HepG2 (cell line): ENCODE data around the gene HHLA2. TPM values are rescaled to one million over a fixed set of nuclear protein-coding genes. Genes with fewer than 3 reads are reported as not detected.

Experiments
- ATAC-seq: fragments of 200-7000 bp; cut with Tn5 transposase; 3 replicates; pipeline ENCODE4 v1.9.1; 2020; ENCODE audit warnings: mild to moderate bottlenecking, moderate library complexity
- BruUV-seq: library from RNA; stranded (reverse); fragments of 400-500 nt; replicated peaks from 2 replicates; lab custom pipeline; 2021; lab: Mats Ljungman, UMichigan
- CTCF ChIA-PET: fragments of 300-600 bp; formaldehyde crosslinking; extraction: SDS; loops from one replicate; lab custom pipeline; 2021; ENCODE audit warnings: low total read pairs, inconsistent platforms, low intra/inter-chr PET ratio; lab: Yijun Ruan, JAX
- POLR2A ChIA-PET: fragments of 350-600 bp; sonication (Branson Sonifier 250); formaldehyde crosslinking; loops from one replicate; lab custom pipeline; 2020; ENCODE audit warnings: antibody characterized with exemption, inconsistent platforms; lab: Yijun Ruan, JAX
- DNase-seq: peaks from one replicate; pipeline ENCODE4 v3.0.0-alpha.2; 2015; ENCODE audit warnings: low spot score
- FAIRE-seq: peaks from 3 replicates; lab custom pipeline; 2011; peaks lifted over from hg19 to GRCh38; lab: Jason Lieb, UNC
- H2AFZ ChIP-seq: one replicate; pipeline ENCODE4 v1.6.1; 2011; ENCODE audit warnings: low read length, inconsistent platforms
- H3K27ac ChIP-seq: fragments of 300-600 bp; 3 replicates; pipeline ENCODE4 v1.8.0; 2011; ENCODE audit warnings: mixed run types, mild to moderate bottlenecking, mixed read lengths, low read length, inconsistent platforms; ENCODE audit not compliant: insufficient read depth; ENCODE audit errors: extremely low read length
- H3K27me3 ChIP-seq, 2 experiments: fragments of 200-600 bp in 1 of 2; 2 replicates in 1 of 2; 3 replicates in 1 of 2; pipeline versions ENCODE4 v1.6.0 to v1.8.0; 2011; ENCODE audit warnings: low read length in 2 of 2, mild to moderate bottlenecking in 2 of 2, moderate library complexity in 2 of 2, inconsistent platforms in 1 of 2; ENCODE audit not compliant: insufficient read depth in 2 of 2, control insufficient read depth in 1 of 2
- H3K36me3 ChIP-seq, 2 experiments: fragments of 200-600 bp in 1 of 2; replicated peaks in 1 of 2; 2 replicates in 1 of 2; 3 replicates in 1 of 2; pipeline versions ENCODE4 v1.5.1 to v1.8.0; 2011; ENCODE audit warnings: low read length in 2 of 2, inconsistent platforms in 1 of 2; ENCODE audit not compliant: insufficient read depth in 2 of 2, control insufficient read depth in 1 of 2
- H3K4me1 ChIP-seq: 2 replicates; pipeline ENCODE4 v1.5.1; 2012; ENCODE audit warnings: low read length, inconsistent platforms; ENCODE audit not compliant: insufficient read depth
- H3K4me2 ChIP-seq: 2 replicates; pipeline ENCODE4 v1.6.0; 2011; ENCODE audit warnings: low read depth, low read length, inconsistent platforms
- H3K4me3 ChIP-seq, 3 experiments: fragments of 200-600 bp in 1 of 3; sonication (generic), shearing (Covaris generic) in 1 of 3; replicated peaks in 1 of 3; 2 replicates each; pipeline ENCODE4 v1.5.1; 2011 to 2016; ENCODE audit warnings: low read length in 3 of 3, inconsistent platforms in 2 of 3, low read depth in 2 of 3, mild to moderate bottlenecking in 2 of 3, control low read depth in 1 of 3, mixed read lengths in 1 of 3; ENCODE audit not compliant: insufficient read depth in 1 of 3
- H3K79me2 ChIP-seq: one replicate; pipeline ENCODE4 v1.6.1; 2011; ENCODE audit warnings: low read length, inconsistent platforms; ENCODE audit not compliant: insufficient read depth
- H3K9ac ChIP-seq: 2 replicates; pipeline ENCODE4 v1.6.0; 2011; ENCODE audit warnings: mild to moderate bottlenecking, low read depth, low read length, inconsistent platforms; ENCODE audit not compliant: insufficient read depth
- H3K9me3 ChIP-seq: 2 replicates; pipeline ENCODE4 v1.5.1; 2012; ENCODE audit warnings: mild to moderate bottlenecking, low read length
- H4K20me1 ChIP-seq: 2 replicates; pipeline ENCODE4 v1.6.0; 2011; ENCODE audit warnings: inconsistent platforms, mild to moderate bottlenecking, low read length, moderate library complexity; ENCODE audit not compliant: insufficient read depth
- ASH2L ChIP-seq: fragments of 300-600, 200-600 bp; sonication (generic); IDR thresholded peaks from 2 replicates; pipeline ENCODE4 v1.7.0; 2017; ENCODE audit warnings: low read depth, mild to moderate bottlenecking, moderate library complexity, mixed read lengths, low read length; ENCODE audit not compliant: insufficient read length
- LCORL ChIP-seq, 2 experiments: fragments of 450-650 bp in 1 of 2; sonication (generic) in 1 of 2; formaldehyde crosslinking in 1 of 2; IDR thresholded peaks; 2 replicates each; pipeline versions ENCODE4 v1.5.0 to v1.6.1; 2017 to 2020; ENCODE audit warnings: antibody characterized with exemption in 1 of 2, missing genetic modification reagents in 1 of 2
- SAP130 ChIP-seq: IDR thresholded peaks from 2 replicates; pipeline ENCODE4 v1.6.1; 2016; ENCODE audit warnings: low read depth
- ZNF646 ChIP-seq: sonication (generic); formaldehyde crosslinking; IDR thresholded peaks from 2 replicates; pipeline ENCODE4 v1.9.0; 2021; ENCODE audit warnings: mild to moderate bottlenecking, missing genetic modification reagents
- WGBS: methylation state at CpG from one replicate; pipeline ENCODE4 v1.1.6; 2017; ENCODE audit warnings: low lambda C conversion rate; 5-methylcytosine and 5-hydroxymethylcytosine counted together
- in situ Hi-C: cut with HindIII; loops from 2 replicates; pipeline ENCODE4 v1.10.0; 2017; ENCODE audit warnings: low pct_unique_long_range_greater_than_20kb; ENCODE audit not compliant: extremely low pct_ligation_motif_present
- intact Hi-C: fragments of 100-400 bp; cut with micrococcal nuclease; formaldehyde crosslinking; loops from one replicate; pipeline ENCODE4 v1.10.0; 2022; ENCODE audit not compliant: unreplicated experiment
- polyA plus RNA-seq, 8 experiments: library from polyadenylated mRNA; depleted of rRNA in 3 of 8; stranded (reverse) in 7 of 8; unstranded in 1 of 8; fragments of >200 nt; fragmentation: Illumina TruSeq in 4 of 8; extraction: Trizol in 4 of 8; gene quantifications; 2 replicates each; pipeline versions ENCODE4 v1.2.1 to v1.2.3, GENCODE V29; 2011 to 2016; ENCODE audit warnings: low read depth in 4 of 8, missing spikeins in 1 of 8, mixed read lengths in 1 of 8; ENCODE audit not compliant: insufficient read depth in 1 of 8
- total RNA-seq, 5 experiments: library from RNA; depleted of rRNA; stranded (reverse); fragments of >200 nt; fragmentation: Illumina TruSeq; extraction: Trizol; gene quantifications; 2 replicates each; pipeline ENCODE4 v1.2.3, GENCODE V29; 2016; ENCODE audit warnings: low read depth in 1 of 5

HHLA2 gene
- total and polyA plus RNA-seq, 2 of the 13 experiments (the other 11 are each of a cell fraction or from before 2014, with no cell fraction given) = not detected

GRCh38 chr3:108403686-108404345 is 107.5 kb downstream of the HHLA2 start (continued):
- TF ChIP-seq ZNF646 (CRISPR knock-in tag) (no peak), SAP130 (CRISPR knock-in tag) (no peak)
- TF ChIP-seq, all 625 proteins: peak for 0

- in situ Hi-C loops (loop anchor here (10.0 kb wide), 1 partner anchor 470 kb away; no protein-coding TSS in a partner anchor), intact Hi-C loops (no loop called here)
- ATAC-seq = no peak
- Histone ChIP-seq H3K4me1 (peaks cover 8% of the 10 kb centered on the region), H3K9ac (no peak overlapping the region), H4K20me1 (no peaks in the 10 kb centered on the region), H3K27me3 (no peaks in the 10 kb centered on the region; a peak in 1 of 5 replicates), H3K27ac (no peak overlapping the region), H2AFZ (no peak overlapping the region), H3K4me2 (no peak overlapping the region), H3K79me2 (no peaks in the 10 kb centered on the region), H3K4me3 (no peak overlapping the region), H3K36me3 (no peaks in the 10 kb centered on the region), H3K9me3 (no peaks in the 10 kb centered on the region)
- POLR2A ChIA-PET = no interaction called here
- CTCF ChIA-PET = no interaction called here
- TF ChIP-seq LCORL (IDR thresholded peaks at IDR 0.05) (no peak), LCORL (CRISPR knock-in tag; IDR thresholded peaks at IDR 0.05) (no peak), ASH2L (no peak)
- FAIRE-seq = no peak
- BruUV-seq = no TSS peak
- DNase-seq = no peak
- 9% methylated on average over 2 of the region's 2 CpGs for WGBS
Measured at GRCh38 chr3:108404368-108404767, 108.0 kb downstream of the HHLA2 start.
